ENCODE measurements around the gene TSPAN19.

DNA sequence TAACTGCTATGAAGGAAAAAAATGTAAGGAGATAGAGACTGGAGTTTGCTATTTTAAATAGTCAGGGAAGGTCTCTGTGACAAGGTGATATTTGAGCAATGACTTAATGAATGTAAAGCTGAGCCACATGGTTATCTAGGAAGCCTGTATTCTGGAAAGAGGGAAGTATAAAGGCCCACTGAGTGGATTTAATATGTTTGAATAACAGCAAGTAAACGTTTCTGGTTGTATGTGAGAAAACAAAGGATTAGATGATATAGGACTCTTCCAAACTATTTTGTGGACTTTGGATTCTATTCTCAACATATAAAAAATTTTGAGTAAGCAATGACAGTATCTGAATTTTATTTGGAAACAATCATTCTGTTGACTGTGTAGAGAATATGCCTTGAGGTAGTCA is 5.3 kb upstream of the TSPAN19 start:
- TF ChIP-seq CTCF (IDR thresholded peaks at IDR 0.05) (no peak), POLR2A (IDR thresholded peaks at IDR 0.05) (no peak)

All from right lobe of liver (tissue), 4 donors.